HEK293T (cell line): ENCODE measurements around the gene CLSTN1.

ENCODE experiments used
- CTCF ChIA-PET: fragments of 350-600 bp; formaldehyde crosslinking; extraction: SDS; loops from one replicate; lab custom pipeline; 2021; ENCODE audit warnings: antibody characterized with exemption, inconsistent platforms; lab: Yijun Ruan, JAX
- POLR2A ChIA-PET: fragments of 350-600 bp; formaldehyde crosslinking; extraction: SDS; loops from one replicate; lab custom pipeline; 2020; ENCODE audit warnings: antibody characterized with exemption, inconsistent platforms; lab: Yijun Ruan, JAX
- DNase-seq: peaks from one replicate; pipeline ENCODE4 v3.0.0; 2012; ENCODE audit warnings: mixed read lengths; ENCODE audit errors: extremely low spot score
- ARNT ChIP-seq: fragments of 450-650 bp; IDR thresholded peaks from 2 replicates; pipeline ENCODE4 v1.6.1; 2017; ENCODE audit warnings: mild to moderate bottlenecking
- BHLHE40 ChIP-seq: fragments of 450-650 bp; IDR thresholded peaks from 2 replicates; pipeline ENCODE4 v1.6.1; 2016; ENCODE audit warnings: mild to moderate bottlenecking, moderate library complexity, borderline replicate concordance
- CTBP1 ChIP-seq: fragments of 450-650 bp; IDR thresholded peaks from 2 replicates; pipeline ENCODE4 v1.6.1; 2016; ENCODE audit warnings: borderline replicate concordance
- ELF4 ChIP-seq: fragments of 450-650 bp; IDR thresholded peaks from 2 replicates; pipeline ENCODE4 v1.6.1; 2017; ENCODE audit warnings: antibody characterized with exemption
- FOXA1 ChIP-seq: fragments of 450-650 bp; IDR thresholded peaks from 2 replicates; pipeline ENCODE4 v1.6.1; 2016; ENCODE audit warnings: mild to moderate bottlenecking
- FOXK2 ChIP-seq: fragments of 450-650 bp; IDR thresholded peaks from 2 replicates; pipeline ENCODE4 v1.6.1; 2016; ENCODE audit warnings: mild to moderate bottlenecking
- FOXM1 ChIP-seq: fragments of 450-650 bp; IDR thresholded peaks from 2 replicates; pipeline ENCODE4 v1.6.1; 2017; ENCODE audit warnings: mild to moderate bottlenecking, borderline replicate concordance
- HDGF ChIP-seq: fragments of 450-650 bp; IDR thresholded peaks from 2 replicates; pipeline ENCODE4 v1.6.1; 2017; ENCODE audit warnings: antibody characterized with exemption, borderline replicate concordance
- L3MBTL2 ChIP-seq: fragments of 450-650 bp; conservative IDR thresholded peaks from 2 replicates; pipeline ENCODE4 v1.6.1; 2016; ENCODE audit warnings: mild to moderate bottlenecking
- LEF1 ChIP-seq: fragments of 450-650 bp; IDR thresholded peaks from 2 replicates; pipeline ENCODE4 v1.6.1; 2017; ENCODE audit warnings: mild to moderate bottlenecking, borderline replicate concordance
- NFRKB ChIP-seq: fragments of 450-650 bp; IDR thresholded peaks from 2 replicates; pipeline ENCODE4 v1.6.1; 2016; ENCODE audit warnings: mild to moderate bottlenecking, moderate library complexity
- SP1 ChIP-seq: fragments of 450-650 bp; IDR thresholded peaks from 2 replicates; pipeline ENCODE4 v1.6.1; 2017
- SUZ12 ChIP-seq: fragments of 450-650 bp; IDR thresholded peaks from 2 replicates; pipeline ENCODE4 v1.6.1; 2016; ENCODE audit warnings: mild to moderate bottlenecking
- TARDBP ChIP-seq: fragments of 450-650 bp; IDR thresholded peaks from 2 replicates; pipeline ENCODE4 v1.6.1; 2016
- ZNF384 ChIP-seq: fragments of 450-650 bp; IDR thresholded peaks from 2 replicates; pipeline ENCODE4 v1.6.1; 2016
- TF ChIP-seq, protein P1 (sequence below): fragments of 450-650 bp; IDR thresholded peaks from 2 replicates; pipeline ENCODE4 v1.6.1; 2016

Gene CLSTN1

DNA sequence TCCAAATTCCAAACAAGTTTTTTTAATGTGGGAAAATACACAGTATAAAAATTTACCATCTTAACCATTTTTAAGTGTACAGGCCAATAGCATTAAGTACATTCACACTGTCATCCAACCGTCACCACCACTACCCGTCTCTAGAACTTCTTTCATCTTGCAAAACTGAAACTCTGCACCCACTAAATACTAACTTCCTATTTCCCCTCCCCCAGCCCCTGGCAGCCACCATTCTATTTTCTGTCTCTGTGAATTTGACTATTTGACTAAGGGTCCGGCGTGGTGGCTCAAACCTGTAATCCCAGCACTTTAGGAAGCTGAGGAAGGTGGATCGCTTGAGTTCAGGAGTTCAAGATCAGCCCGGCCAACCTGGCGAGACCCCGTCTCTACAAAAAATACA lies 36.1 kb downstream of the CLSTN1 start:
- ChIA-PET POLR2A (no interaction called here), CTCF (no interaction called here)
- DNase-seq, result no peak
- TF ChIP-seq ELF4, result no peak
- no peak for TF ChIP-seq L3MBTL2
- no peak for TF ChIP-seq FOXK2
- TF ChIP-seq HDGF, result no peak
- no peak for TF ChIP-seq ZNF384
- no peak for TF ChIP-seq TARDBP
- TF ChIP-seq FOXM1, result no peak
- no peak for TF ChIP-seq LEF1
- TF ChIP-seq CTBP1, result no peak

DNA sequence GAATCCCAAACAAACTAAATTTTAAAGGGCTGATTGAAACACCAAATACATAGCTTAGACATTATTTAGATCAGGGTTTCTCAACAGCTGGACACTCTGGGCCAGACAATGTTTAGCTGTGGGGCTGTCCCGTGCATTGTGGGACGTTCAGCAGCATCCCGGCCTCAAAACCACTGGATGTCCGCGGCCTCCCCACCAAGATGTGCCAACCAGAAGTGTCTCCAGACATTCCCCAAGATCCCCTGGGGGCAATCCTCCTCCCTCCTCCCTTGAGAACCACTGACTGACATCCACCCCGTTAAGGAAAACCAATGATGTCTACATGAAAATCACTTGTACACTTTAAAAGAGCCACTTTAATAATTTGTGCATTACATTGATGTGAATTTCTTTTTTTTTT lies 38.4 kb downstream of the CLSTN1 start:
- no peak for DNase-seq
- POLR2A ChIA-PET, result interaction anchor here (1.3 kb wide), 1 partner anchor 81 kb away, joined by 4 read pairs; no protein-coding TSS in a partner anchor
- CTCF ChIA-PET, result interaction anchor here (0.6 to 2.4 kb wide), 7 partner anchors 9 to 278 kb away, joined by 3 to 16 read pairs (median 3); no protein-coding TSS in a partner anchor
- TF ChIP-seq, protein P1, sequence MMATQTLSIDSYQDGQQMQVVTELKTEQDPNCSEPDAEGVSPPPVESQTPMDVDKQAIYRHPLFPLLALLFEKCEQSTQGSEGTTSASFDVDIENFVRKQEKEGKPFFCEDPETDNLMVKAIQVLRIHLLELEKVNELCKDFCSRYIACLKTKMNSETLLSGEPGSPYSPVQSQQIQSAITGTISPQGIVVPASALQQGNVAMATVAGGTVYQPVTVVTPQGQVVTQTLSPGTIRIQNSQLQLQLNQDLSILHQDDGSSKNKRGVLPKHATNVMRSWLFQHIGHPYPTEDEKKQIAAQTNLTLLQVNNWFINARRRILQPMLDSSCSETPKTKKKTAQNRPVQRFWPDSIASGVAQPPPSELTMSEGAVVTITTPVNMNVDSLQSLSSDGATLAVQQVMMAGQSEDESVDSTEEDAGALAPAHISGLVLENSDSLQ, result no peak
- TF ChIP-seq ARNT, result no peak
- no peak for TF ChIP-seq ELF4
- TF ChIP-seq LEF1, result no peak
- no peak for TF ChIP-seq FOXK2
- TF ChIP-seq BHLHE40, result no peak
- TF ChIP-seq ZNF384, result no peak
- TF ChIP-seq NFRKB, result no peak
- TF ChIP-seq HDGF, result no peak
- TF ChIP-seq TARDBP, result no peak
- TF ChIP-seq FOXA1, result no peak
- no peak for TF ChIP-seq SP1
- no peak for TF ChIP-seq SUZ12
- no peak for TF ChIP-seq L3MBTL2
- no peak for TF ChIP-seq FOXM1
- no peak for TF ChIP-seq CTBP1

DNA sequence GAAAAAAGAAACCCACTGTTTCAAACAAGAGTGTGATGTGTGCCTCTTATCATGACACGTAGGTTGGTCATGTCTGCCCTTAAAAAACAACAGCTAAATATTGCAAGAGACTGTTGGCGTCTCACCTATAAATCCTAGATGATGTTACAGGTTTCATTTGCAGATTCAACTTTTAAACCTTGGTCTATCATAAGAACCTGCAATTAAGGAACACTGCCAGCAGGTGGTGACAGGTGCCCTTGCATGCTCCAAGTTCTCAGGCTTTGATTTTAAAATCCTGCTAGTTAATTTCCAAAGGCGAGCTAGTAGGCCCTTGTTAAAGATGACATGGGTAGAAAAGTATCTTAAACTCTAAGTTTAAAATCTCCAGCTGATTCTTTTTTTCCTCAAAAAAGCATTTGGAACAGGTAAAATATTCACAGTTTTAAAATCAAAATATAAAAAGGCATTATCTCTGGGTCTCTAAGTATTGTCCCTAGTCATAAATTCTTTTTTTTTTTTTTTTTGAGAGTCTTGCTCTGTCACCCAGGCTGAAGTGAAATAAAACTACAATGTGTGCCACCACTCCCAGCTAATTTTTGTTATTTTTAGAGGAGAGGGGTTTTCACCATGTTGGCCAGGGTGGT lies 39.1 kb downstream of the CLSTN1 start:
- ChIA-PET CTCF (interaction anchor here (0.6 to 2.4 kb wide), 16 partner anchors 10 to 645 kb away, joined by 3 to 16 read pairs (median 5); no protein-coding TSS in a partner anchor), POLR2A (no interaction called here)
- peak; percentile 56 for DNase-seq
- no peak for TF ChIP-seq SP1
- no peak for TF ChIP-seq BHLHE40
- TF ChIP-seq FOXM1, result no peak

DNA sequence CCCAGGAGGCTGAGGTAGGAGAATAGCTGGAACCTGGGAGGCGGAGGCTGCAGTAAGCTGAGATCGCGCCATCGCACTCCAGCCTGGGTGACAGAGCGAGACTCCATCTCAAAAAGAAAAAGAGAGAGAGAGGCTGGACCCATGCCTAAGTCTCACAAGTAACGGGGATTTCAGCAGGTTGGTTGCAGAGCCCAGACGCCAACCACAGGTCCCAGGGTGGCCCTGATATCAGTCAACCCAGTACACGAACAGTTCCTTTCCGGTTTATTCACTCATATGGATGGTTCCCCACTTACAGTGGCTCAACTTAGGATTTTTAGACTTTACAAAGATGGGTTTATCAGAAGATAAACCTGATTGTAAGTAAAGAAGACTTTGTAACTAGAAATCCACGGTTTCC lies 40.9 kb downstream of the CLSTN1 start:
- CTCF ChIA-PET, result interaction anchor here (0.7 to 1.5 kb wide), 3 partner anchors 17 to 86 kb away, joined by 3 to 15 read pairs (median 3); no protein-coding TSS in a partner anchor
- POLR2A ChIA-PET, result no interaction called here
- no peak for DNase-seq
- TF ChIP-seq CTBP1 (no peak), ARNT (no peak), NFRKB (no peak), FOXA1 (no peak)
- TF ChIP-seq, protein P1, result no peak

DNA sequence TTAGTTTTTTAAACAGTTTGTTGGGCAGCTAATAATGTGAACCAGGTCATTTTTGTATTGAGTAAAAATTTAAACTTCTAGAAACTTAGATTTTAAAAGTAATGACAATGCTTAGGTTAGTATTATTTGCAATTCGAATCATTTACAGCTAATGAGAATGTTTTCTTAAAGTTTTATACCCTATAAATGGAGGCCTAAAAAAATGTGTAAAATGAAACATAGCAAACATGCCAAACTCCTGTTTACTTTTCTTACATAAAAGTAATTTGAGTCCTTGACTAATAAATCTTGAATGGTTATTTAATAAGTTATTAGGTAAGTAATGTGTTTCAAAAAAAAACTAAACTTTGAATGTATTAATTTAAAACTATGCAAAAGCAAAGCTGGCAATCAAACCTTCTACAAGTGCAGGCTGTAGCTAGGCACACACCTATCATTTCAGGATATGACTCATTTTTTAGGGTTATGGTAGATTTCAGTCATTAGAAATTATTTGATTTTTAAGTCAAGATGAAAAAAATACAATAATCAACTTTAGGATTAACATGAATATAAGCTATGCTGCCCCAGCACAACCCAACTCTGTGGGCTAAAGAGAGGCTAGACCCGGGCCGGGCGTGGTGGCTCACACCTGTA lies 41.5 kb downstream of the CLSTN1 start:
- no peak for TF ChIP-seq NFRKB
- TF ChIP-seq SP1, result no peak
- TF ChIP-seq, protein P1, result no peak
- TF ChIP-seq ARNT, result no peak
- TF ChIP-seq ZNF384, result no peak
- no peak for TF ChIP-seq SUZ12
- no peak for TF ChIP-seq TARDBP
- TF ChIP-seq ELF4, result no peak
- no peak for TF ChIP-seq BHLHE40
- TF ChIP-seq L3MBTL2, result no peak
- no peak for TF ChIP-seq CTBP1
- TF ChIP-seq FOXA1, result no peak
- no peak for TF ChIP-seq FOXM1
- TF ChIP-seq FOXK2, result no peak
- ChIA-PET POLR2A (no interaction called here), CTCF (interaction anchor here (0.7 to 1.5 kb wide), 4 partner anchors 17 to 86 kb away, joined by 3 to 15 read pairs (median 4); no protein-coding TSS in a partner anchor)
- no peak for DNase-seq

DNA sequence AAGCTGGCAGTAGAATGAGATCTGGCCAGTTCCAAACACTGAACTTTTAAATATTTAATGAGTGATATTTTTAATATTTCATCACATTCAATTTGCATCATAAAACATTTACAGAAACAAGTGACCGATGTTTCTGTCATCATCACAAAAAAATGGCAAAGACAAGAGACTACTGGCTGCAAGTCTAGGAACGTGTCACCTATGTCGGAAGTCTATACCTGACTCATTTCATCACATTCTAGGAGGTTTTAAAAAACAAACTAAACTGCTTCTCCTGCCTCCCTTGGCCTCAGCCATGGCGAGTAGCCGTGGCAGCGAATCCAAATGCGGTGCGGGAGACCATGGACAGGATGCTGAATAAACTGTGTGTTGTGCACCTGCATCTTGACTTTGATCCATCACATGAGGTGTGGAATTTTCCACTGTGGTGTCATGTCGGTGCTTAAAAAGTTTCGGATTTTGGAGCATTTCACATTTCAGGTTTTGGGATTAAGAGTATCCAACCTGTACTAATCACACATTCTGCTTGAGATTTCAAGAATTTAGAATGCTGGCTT lies 43.1 kb downstream of the CLSTN1 start:
- DNase-seq, result no peak
- ChIA-PET POLR2A (no interaction called here), CTCF (interaction anchor here (1.5 kb wide), 1 partner anchor 88 kb away, joined by 6 read pairs; no protein-coding TSS in a partner anchor)
- no peak for TF ChIP-seq L3MBTL2
- no peak for TF ChIP-seq ZNF384
- TF ChIP-seq BHLHE40, result no peak
- no peak for TF ChIP-seq TARDBP
- TF ChIP-seq SUZ12, result no peak
- no peak for TF ChIP-seq FOXA1
- no peak for TF ChIP-seq FOXM1
- TF ChIP-seq, protein P1, result no peak
- TF ChIP-seq FOXK2, result no peak
- no peak for TF ChIP-seq ARNT
- TF ChIP-seq HDGF, result no peak
- TF ChIP-seq CTBP1, result no peak
- no peak for TF ChIP-seq NFRKB
- no peak for TF ChIP-seq LEF1
- no peak for TF ChIP-seq ELF4
- no peak for TF ChIP-seq SP1
